ENCODE data around the gene EPHA4.

The EPHA4 gene

DNA sequence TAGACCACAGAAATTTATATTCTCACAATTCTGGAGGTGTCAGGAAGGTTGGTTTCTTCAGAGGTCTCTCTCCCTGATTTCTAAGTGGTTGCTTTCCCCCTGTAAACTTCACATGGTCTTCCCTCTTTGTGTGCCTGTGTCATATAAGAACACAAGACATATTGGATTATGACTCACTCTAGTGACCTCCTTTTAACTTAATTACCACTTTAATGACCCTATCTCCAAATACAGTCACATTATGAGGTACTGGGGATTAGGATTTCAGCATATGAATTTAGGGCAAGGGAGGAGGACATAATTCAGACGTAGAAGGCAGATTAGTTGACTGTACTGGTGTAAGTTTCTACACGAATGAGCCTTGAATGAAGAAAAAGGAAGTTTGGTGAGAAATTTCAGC, 38.2 kb upstream of the EPHA4 start:
- H3K4me3 ChIP-seq (ENCODE audit: low read length) = no peak overlapping the region
- peak; percentile 13 for DNase-seq (ENCODE audit: low read depth)
- TF ChIP-seq, protein P1, sequence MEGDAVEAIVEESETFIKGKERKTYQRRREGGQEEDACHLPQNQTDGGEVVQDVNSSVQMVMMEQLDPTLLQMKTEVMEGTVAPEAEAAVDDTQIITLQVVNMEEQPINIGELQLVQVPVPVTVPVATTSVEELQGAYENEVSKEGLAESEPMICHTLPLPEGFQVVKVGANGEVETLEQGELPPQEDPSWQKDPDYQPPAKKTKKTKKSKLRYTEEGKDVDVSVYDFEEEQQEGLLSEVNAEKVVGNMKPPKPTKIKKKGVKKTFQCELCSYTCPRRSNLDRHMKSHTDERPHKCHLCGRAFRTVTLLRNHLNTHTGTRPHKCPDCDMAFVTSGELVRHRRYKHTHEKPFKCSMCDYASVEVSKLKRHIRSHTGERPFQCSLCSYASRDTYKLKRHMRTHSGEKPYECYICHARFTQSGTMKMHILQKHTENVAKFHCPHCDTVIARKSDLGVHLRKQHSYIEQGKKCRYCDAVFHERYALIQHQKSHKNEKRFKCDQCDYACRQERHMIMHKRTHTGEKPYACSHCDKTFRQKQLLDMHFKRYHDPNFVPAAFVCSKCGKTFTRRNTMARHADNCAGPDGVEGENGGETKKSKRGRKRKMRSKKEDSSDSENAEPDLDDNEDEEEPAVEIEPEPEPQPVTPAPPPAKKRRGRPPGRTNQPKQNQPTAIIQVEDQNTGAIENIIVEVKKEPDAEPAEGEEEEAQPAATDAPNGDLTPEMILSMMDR (conservative IDR thresholded peaks at IDR 0.05; ENCODE audit: low read depth, low read length) = no peak

DNA sequence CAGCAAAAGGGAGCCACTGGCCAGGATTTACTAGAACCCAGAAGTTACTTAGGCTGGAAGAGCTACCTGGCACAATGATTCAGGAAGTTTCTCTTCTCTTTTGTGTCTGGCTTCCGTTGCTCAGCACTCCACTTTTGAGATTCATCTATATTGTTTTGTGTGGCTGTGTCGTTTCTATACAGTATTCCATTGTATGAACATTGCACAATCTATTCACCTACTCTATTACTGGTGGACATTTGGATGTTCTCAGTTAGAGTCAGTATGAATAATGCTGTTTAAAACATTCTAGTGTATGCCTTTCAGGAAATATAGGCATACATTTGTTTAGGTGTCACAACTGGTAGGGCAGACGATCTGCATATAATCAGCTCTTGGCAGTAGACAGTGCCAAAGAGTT, 36.3 kb upstream of the EPHA4 start:
- no peak for DNase-seq (ENCODE audit: low read depth)
- no peak overlapping the region for H3K4me3 ChIP-seq (ENCODE audit: low read length)
- TF ChIP-seq, protein P1 (conservative IDR thresholded peaks at IDR 0.05; ENCODE audit: low read depth, low read length) = no peak

DNA sequence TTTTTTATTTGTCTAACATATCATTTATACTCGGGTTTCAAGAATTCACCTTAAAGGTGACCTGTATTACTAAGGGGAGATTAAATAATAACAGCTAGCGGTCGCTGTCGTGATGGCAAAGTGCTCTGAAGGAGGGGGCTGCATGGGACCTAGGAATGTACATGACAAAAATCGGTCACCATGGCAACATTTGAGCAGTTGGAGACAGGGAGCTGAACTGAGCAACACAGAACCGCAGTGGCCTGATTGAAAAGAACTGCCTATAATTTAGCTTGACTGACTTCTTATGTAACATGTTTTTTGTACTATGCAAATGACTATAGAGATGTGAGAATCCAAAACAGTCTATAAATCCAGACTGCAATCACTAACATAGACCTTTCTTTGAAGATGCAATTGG, 34.3 kb upstream of the EPHA4 start:
- no peak overlapping the region for H3K4me3 ChIP-seq (ENCODE audit: low read length)
- no peak for DNase-seq (ENCODE audit: low read depth)
- TF ChIP-seq, protein P1 (conservative IDR thresholded peaks at IDR 0.05; ENCODE audit: low read depth, low read length) = no peak

DNA sequence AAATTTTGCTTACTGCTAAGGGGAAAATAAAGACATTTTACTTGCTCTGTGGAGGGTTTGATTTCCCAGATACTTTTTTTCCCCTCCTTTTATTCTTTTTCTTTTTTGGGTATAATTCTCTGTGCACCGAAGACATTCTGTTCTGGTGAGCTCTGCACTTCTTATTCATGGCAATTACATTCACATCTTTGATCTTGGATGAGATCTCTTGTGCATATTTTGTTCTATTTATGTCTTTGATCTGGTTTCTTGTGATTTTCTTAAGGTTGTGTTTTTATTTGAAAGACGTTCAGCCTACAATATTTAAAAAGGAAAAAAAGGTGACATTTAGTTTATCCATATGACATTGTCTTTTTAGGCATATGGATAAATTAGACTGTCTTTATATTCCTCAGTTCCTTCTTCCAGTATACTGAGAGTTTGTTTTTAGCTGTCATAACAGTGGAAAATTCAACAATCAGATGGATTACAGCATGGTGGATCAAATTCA, 33.7 kb upstream of the EPHA4 start:
- no peak for DNase-seq (ENCODE audit: low read depth)
- no peak overlapping the region for H3K4me3 ChIP-seq (ENCODE audit: low read length)
- TF ChIP-seq, protein P1 (conservative IDR thresholded peaks at IDR 0.05; ENCODE audit: low read depth, low read length) = no peak

DNA sequence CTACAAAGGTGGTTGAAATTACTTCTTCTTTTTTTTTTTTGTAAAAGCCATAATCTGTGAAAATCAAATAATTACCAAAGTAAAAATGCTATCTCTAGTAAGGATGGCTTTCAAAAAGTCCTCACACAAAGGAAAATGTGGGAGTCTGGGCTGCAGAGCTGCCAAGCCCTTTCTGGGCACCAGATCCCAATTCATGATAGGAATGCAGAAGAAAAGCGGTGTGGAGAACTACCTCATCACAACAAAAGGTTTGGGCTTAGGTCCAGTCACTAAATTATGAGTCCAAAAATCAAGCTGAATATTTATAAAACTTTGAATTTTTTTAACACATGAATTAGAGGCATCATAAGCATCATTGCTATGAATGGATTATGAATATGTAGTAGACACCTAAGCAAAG, 30.8 kb upstream of the EPHA4 start:
- no peak overlapping the region for H3K4me3 ChIP-seq (ENCODE audit: low read length)
- TF ChIP-seq, protein P1 (conservative IDR thresholded peaks at IDR 0.05; ENCODE audit: low read depth, low read length) = no peak
- DNase-seq (ENCODE audit: low read depth) = no peak

DNA sequence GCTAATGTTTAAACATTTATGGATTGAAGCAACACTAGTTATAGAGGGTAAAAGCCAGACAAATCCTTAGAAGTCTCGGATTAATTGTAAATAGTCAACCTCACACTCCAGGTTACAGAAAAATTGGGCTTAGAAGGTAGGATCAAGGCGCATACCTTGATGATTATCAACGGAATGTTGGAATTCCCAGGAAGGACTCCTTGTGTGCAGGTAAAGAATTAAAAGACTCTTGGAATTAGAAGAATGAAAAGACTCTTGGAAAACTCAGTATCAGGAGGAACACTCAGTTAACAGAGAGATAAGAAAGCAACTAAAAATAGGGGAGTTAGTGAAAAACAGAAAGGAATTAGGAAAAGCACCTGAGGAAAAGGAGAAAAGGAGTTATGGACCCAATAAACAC, 29.3 kb upstream of the EPHA4 start:
- no peak overlapping the region for H3K4me3 ChIP-seq (ENCODE audit: low read length)
- TF ChIP-seq, protein P1 (conservative IDR thresholded peaks at IDR 0.05; ENCODE audit: low read depth, low read length) = no peak
- DNase-seq (ENCODE audit: low read depth) = no peak

DNA sequence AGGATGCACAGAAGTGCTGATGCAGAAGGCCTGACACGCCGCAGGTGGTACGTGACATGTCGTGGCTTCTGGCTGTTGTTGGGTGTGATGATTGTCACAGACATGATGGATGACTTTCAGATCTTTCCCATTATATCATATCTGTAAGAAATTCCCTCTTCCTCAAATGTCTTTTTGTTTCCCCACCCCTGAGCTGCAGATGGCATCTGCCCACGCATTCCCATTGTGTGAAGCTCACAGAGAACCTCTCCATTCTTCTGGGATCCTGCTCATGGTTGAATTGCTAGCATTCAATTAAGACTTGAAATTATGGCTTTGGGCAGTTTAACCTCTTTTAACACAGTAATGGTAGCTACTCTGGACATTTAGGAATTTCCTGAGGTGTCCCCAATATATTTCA, 28.3 kb upstream of the EPHA4 start:
- DNase-seq (ENCODE audit: low read depth) = no peak
- TF ChIP-seq, protein P1 (conservative IDR thresholded peaks at IDR 0.05; ENCODE audit: low read depth, low read length) = no peak

More for the DNA sequence above, 28.3 kb upstream of the EPHA4 start:
- H3K4me3 ChIP-seq (ENCODE audit: low read length) = no peak overlapping the region

All from retinal pigment epithelial cell (primary cell).